GM21515 (cell line): ENCODE measurements around the gene LYST.
"Not testable (repeated sequence)": the region's sequence is repeated elsewhere in the genome, so short reads cannot be mapped to it uniquely, and the experiment has no call there.

ENCODE experiments used
- ATAC-seq: cut with Tn5 transposase; IDR thresholded peaks from one replicate; pipeline ENCODE4 v1.9.1; 2021; ENCODE audit not compliant: unreplicated experiment

LYST gene

GRCh38 chr1:235639226-235640205, 227.2 kb downstream of the LYST start:
- no peak for ATAC-seq

GRCh38 chr1:235638612-235639011, 228.1 kb downstream of the LYST start:
- ATAC-seq: not testable (repeated sequence)

GRCh38 chr1:235637756-235638534, 228.8 kb downstream of the LYST start:
- no peak for ATAC-seq

- no peak for ATAC-seq
These were observed 230.6 kb downstream of the LYST start for GRCh38 chr1:235635938-235636662.

GRCh38 chr1:235632506-235633401, 234.0 kb downstream of the LYST start:
- peak; percentile 81 for ATAC-seq

GRCh38 chr1:235631816-235632215, 234.9 kb downstream of the LYST start:
- no peak for ATAC-seq

GRCh38 chr1:235628316-235629005, 238.2 kb downstream of the LYST start:
- ATAC-seq: no peak

- no peak for ATAC-seq
These were observed 240.9 kb downstream of the LYST start for GRCh38 chr1:235625831-235626230.

GRCh38 chr1:235625340-235625739, 241.4 kb downstream of the LYST start:
- ATAC-seq: no peak

GRCh38 chr1:235624721-235625333, 241.9 kb downstream of the LYST start:
- no peak for ATAC-seq

- no peak for ATAC-seq
These were observed 243.5 kb downstream of the LYST start for GRCh38 chr1:235622936-235623779.

GRCh38 chr1:235619149-235619548, 247.6 kb downstream of the LYST start:
- not testable (repeated sequence) for ATAC-seq

GRCh38 chr1:235617808-235618207, 248.9 kb downstream of the LYST start:
- ATAC-seq: no peak

GRCh38 chr1:235617140-235617539, 249.6 kb downstream of the LYST start:
- no peak for ATAC-seq

GRCh38 chr1:235614442-235614954, 252.2 kb downstream of the LYST start:
- ATAC-seq: no peak

- ATAC-seq: no peak
These were observed 253.1 kb downstream of the LYST start for GRCh38 chr1:235613602-235614001.

- ATAC-seq: no peak
These were observed 253.9 kb downstream of the LYST start for GRCh38 chr1:235612761-235613160.
